IPS-18c (cell line): ENCODE results near the gene MYL7.

ENCODE experiments used
- H3K4me3 ChIP-seq: 2 replicates; pipeline ENCODE4 v1.7.0; 2013; ENCODE audit warnings: low read depth, mild to moderate bottlenecking, low read length, moderate library complexity; ENCODE audit not compliant: insufficient read depth
- H3K9me3 ChIP-seq: one replicate; pipeline ENCODE4 v1.6.1; 2013; ENCODE audit warnings: mild to moderate bottlenecking, low read length, moderate library complexity; ENCODE audit not compliant: control insufficient read depth, insufficient read depth

The MYL7 gene

GRCh38 chr7:44141221-44141850 is at the start of gene MYL7:
Gene MYL7, minus strand, starts transcription at chr7:44141332. Its CDS starts 27 bp downstream, at chr7:44141305.
- Histone ChIP-seq H3K4me3 (no peak within 1 kb of the TSS), H3K9me3 (peaks cover 5% of the 10 kb centered on the region)

- no peak overlapping the region for H3K4me3 ChIP-seq
- H3K9me3 ChIP-seq = no peaks in the 10 kb centered on the region
Observed at GRCh38 chr7:44189993-44190872, 49.1 kb upstream of the MYL7 start.

GRCh38 chr7:44189286-44189992 is 48.3 kb upstream of the MYL7 start, which contains the start of gene GCK:
Gene GCK, minus strand, starts transcription at chr7:44189439. Its CDS starts 486 bp downstream, at chr7:44188953.
- H3K4me3 ChIP-seq = no peak within 1 kb of the TSS

GRCh38 chr7:44188480-44189225 is 47.5 kb upstream of the MYL7 start:
- Histone ChIP-seq H3K9me3 (no peaks in the 10 kb centered on the region), H3K4me3 (no peak overlapping the region)

More at GRCh38 chr7:44189286-44189992, 48.3 kb upstream of the MYL7 start, which contains the start of gene GCK:
- no peaks in the 10 kb centered on the region for H3K9me3 ChIP-seq

- no peaks in the 10 kb centered on the region for H3K9me3 ChIP-seq
- H3K4me3 ChIP-seq = no peak overlapping the region
Observed at GRCh38 chr7:44187636-44188416, 46.7 kb upstream of the MYL7 start.

GRCh38 chr7:44186736-44187135 is 45.6 kb upstream of the MYL7 start:
- H3K4me3 ChIP-seq = no peak overlapping the region
- no peaks in the 10 kb centered on the region for H3K9me3 ChIP-seq

- Histone ChIP-seq H3K4me3 (no peak overlapping the region), H3K9me3 (no peaks in the 10 kb centered on the region)
Observed at GRCh38 chr7:44185729-44186128, 44.6 kb upstream of the MYL7 start.

- Histone ChIP-seq H3K9me3 (no peaks in the 10 kb centered on the region), H3K4me3 (no peak overlapping the region)
Observed at GRCh38 chr7:44184873-44185446, 43.8 kb upstream of the MYL7 start.

- Histone ChIP-seq H3K9me3 (no peaks in the 10 kb centered on the region), H3K4me3 (no peak overlapping the region)
Observed at GRCh38 chr7:44184206-44184872, 43.2 kb upstream of the MYL7 start.

- no peaks in the 10 kb centered on the region for H3K9me3 ChIP-seq
Observed at GRCh38 chr7:44183386-44183785, 42.3 kb upstream of the MYL7 start.

GRCh38 chr7:44182827-44183226 is 41.7 kb upstream of the MYL7 start:
- H3K9me3 ChIP-seq = no peaks in the 10 kb centered on the region
- no peak overlapping the region for H3K4me3 ChIP-seq

More at GRCh38 chr7:44183386-44183785, 42.3 kb upstream of the MYL7 start:
- no peak overlapping the region for H3K4me3 ChIP-seq

- no peak overlapping the region for H3K4me3 ChIP-seq
Observed at GRCh38 chr7:44180631-44181030, 39.5 kb upstream of the MYL7 start.

GRCh38 chr7:44177570-44178131 is 36.5 kb upstream of the MYL7 start:
- no peak overlapping the region for H3K4me3 ChIP-seq
- H3K9me3 ChIP-seq = no peaks in the 10 kb centered on the region

More at GRCh38 chr7:44180631-44181030, 39.5 kb upstream of the MYL7 start:
- no peaks in the 10 kb centered on the region for H3K9me3 ChIP-seq

GRCh38 chr7:44176486-44176885 is 35.4 kb upstream of the MYL7 start:
- no peak overlapping the region for H3K4me3 ChIP-seq
- H3K9me3 ChIP-seq = no peaks in the 10 kb centered on the region

GRCh38 chr7:44175730-44176129 is 34.6 kb upstream of the MYL7 start:
- no peaks in the 10 kb centered on the region for H3K9me3 ChIP-seq
- no peak overlapping the region for H3K4me3 ChIP-seq
